SU-DHL-6 (cell line): Measurements from ENCODE around the gene CNOT8.

ENCODE experiments used
- H2AFZ ChIP-seq: fragments of 200-600 bp; sonication (generic); 2 replicates; pipeline ENCODE4 v1.6.1; 2014; ENCODE audit warnings: low read depth, mild to moderate bottlenecking, moderate library complexity, mixed read lengths, antibody characterized with exemption, low read length; ENCODE audit not compliant: severe bottlenecking
- H3F3A ChIP-seq: fragments of 200-600 bp; shearing (Covaris generic); 2 replicates; pipeline ENCODE4 v1.6.0; 2016; ENCODE audit warnings: antibody characterized with exemption, mild to moderate bottlenecking; ENCODE audit not compliant: insufficient read depth
- H3K27ac ChIP-seq: fragments of 200-600 bp; sonication (generic); 2 replicates; pipeline ENCODE4 v1.5.1; 2016; ENCODE audit warnings: low read depth, mild to moderate bottlenecking, low read length, moderate library complexity, mixed read lengths
- H3K27me3 ChIP-seq: fragments of 200-600 bp; sonication (generic), shearing (Covaris generic); 2 replicates; pipeline ENCODE4 v1.6.0; 2014; ENCODE audit warnings: mild to moderate bottlenecking, low read length
- H3K36me3 ChIP-seq: fragments of 200-600 bp; sonication (generic); 2 replicates; pipeline ENCODE4 v1.6.1; 2014; ENCODE audit warnings: mild to moderate bottlenecking, low read length, mixed read lengths
- H3K4me2 ChIP-seq: fragments of 300-600, 200-600 bp; shearing (Covaris generic), sonication (generic); 2 replicates; pipeline ENCODE4 v1.6.0; 2014; ENCODE audit warnings: low read length, low read depth, mild to moderate bottlenecking; ENCODE audit not compliant: poor library complexity, severe bottlenecking
- H3K4me3 ChIP-seq: fragments of 200-600 bp; sonication (generic); 2 replicates; pipeline ENCODE4 v1.5.1; 2014; ENCODE audit warnings: antibody characterized with exemption, low read length, mild to moderate bottlenecking, mixed read lengths; ENCODE audit not compliant: insufficient read depth, poor library complexity, severe bottlenecking
- H3K79me2 ChIP-seq: fragments of 200-600 bp; sonication (generic); 2 replicates; pipeline ENCODE4 v1.6.1; 2014; ENCODE audit warnings: mild to moderate bottlenecking, low read length, moderate library complexity; ENCODE audit not compliant: insufficient read depth
- H3K9ac ChIP-seq: fragments of 200-600 bp; sonication (generic); 2 replicates; pipeline ENCODE4 v1.7.0; 2014; ENCODE audit warnings: mild to moderate bottlenecking, low read length
- H3K9me2 ChIP-seq: fragments of 200-600 bp; sonication (generic); replicated peaks from 2 replicates; pipeline ENCODE4 v1.6.1; 2014; ENCODE audit warnings: low read length; ENCODE audit not compliant: insufficient read depth
- H3K9me3 ChIP-seq: fragments of 200-600 bp; sonication (generic); 2 replicates; pipeline ENCODE4 v1.6.1; 2014; ENCODE audit warnings: low read length, mixed read lengths; ENCODE audit not compliant: insufficient read depth
- H4K20me1 ChIP-seq: fragments of 200-600 bp; sonication (generic); 2 replicates; pipeline ENCODE4 v1.6.1; 2014; ENCODE audit warnings: low read depth, mild to moderate bottlenecking, antibody characterized with exemption, low read length, moderate library complexity, mixed read lengths
- EZH2phosphoT487 ChIP-seq: fragments of 200-600 bp; sonication (generic), shearing (Covaris generic); conservative IDR thresholded peaks from 2 replicates; pipeline ENCODE4 v1.6.1; 2018; ENCODE audit warnings: mild to moderate bottlenecking, antibody characterized with exemption, low read length, moderate library complexity, mixed read lengths
- TF ChIP-seq, protein P1 (sequence below): fragments of 200-600 bp; sonication (generic); IDR thresholded peaks from one replicate; pipeline ENCODE4 v1.5.1; 2017; ENCODE audit warnings: antibody characterized with exemption, mild to moderate bottlenecking, low read length, moderate library complexity; ENCODE audit not compliant: insufficient read depth, poor library complexity, severe bottlenecking

Gene CNOT8

DNA sequence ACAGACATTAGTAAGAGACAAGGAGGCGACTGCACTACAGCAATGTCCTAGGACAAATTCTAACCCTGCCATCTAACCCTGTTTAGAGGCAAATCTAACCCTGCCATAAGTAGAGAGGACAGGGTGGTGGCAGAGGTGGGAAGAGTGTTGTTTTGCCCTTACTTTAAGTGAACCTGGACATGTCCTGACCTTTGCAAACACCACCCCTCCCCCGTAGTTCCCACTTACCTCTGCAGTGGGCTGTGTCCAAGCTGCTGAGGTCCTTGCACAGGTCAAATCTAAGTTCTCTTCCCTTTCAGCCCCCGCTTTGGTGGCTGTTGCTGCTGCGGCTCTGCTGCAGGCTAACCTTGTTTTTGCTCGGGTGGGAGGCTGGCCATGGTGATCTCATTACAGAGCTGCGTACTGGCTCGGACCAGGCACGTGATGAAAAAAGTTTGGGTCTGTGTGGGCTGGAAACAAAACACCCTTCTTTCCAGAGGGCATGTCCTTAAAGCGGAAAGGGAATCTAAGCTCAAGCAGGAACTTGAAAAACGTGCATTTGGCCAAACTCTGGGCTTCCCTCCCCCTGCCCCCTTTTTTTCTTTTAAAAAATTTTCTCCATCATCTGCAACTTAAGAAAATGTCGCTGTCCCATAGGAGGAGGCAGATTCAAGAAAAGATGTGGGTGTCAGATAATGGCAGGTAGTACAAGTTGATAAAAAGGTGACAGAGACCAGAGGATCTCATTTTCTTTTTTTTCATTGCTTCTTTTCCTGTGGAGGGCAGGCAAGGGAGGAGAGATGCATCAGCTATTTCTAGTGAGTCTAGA is 8.0 kb upstream of the CNOT8 start, which contains the start of gene FAXDC2:
TSS of gene FAXDC2 (minus strand) at position 349 of the 808 bp plus-strand sequence. CDS start 12,425 bp downstream, outside the sequence.
- Histone ChIP-seq H4K20me1 (no peaks in the 10 kb centered on the region), H3K9me2 (no peaks in the 10 kb centered on the region), H3K4me3 (no peak within 1 kb of the TSS), H2AFZ (no peak within 1 kb of the TSS), H3K9ac (no peak within 1 kb of the TSS), H3F3A (no peaks in the 10 kb centered on the region), H3K27ac (no peak within 1 kb of the TSS), H3K36me3 (no peaks in the 10 kb centered on the region), H3K79me2 (no peaks in the 10 kb centered on the region), H3K27me3 (no peaks in the 10 kb centered on the region), H3K4me2 (no peak within 1 kb of the TSS), H3K9me3 (no peaks in the 10 kb centered on the region)
- TF ChIP-seq, protein P1, sequence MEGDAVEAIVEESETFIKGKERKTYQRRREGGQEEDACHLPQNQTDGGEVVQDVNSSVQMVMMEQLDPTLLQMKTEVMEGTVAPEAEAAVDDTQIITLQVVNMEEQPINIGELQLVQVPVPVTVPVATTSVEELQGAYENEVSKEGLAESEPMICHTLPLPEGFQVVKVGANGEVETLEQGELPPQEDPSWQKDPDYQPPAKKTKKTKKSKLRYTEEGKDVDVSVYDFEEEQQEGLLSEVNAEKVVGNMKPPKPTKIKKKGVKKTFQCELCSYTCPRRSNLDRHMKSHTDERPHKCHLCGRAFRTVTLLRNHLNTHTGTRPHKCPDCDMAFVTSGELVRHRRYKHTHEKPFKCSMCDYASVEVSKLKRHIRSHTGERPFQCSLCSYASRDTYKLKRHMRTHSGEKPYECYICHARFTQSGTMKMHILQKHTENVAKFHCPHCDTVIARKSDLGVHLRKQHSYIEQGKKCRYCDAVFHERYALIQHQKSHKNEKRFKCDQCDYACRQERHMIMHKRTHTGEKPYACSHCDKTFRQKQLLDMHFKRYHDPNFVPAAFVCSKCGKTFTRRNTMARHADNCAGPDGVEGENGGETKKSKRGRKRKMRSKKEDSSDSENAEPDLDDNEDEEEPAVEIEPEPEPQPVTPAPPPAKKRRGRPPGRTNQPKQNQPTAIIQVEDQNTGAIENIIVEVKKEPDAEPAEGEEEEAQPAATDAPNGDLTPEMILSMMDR: no peak
- no peak for TF ChIP-seq EZH2phosphoT487

DNA sequence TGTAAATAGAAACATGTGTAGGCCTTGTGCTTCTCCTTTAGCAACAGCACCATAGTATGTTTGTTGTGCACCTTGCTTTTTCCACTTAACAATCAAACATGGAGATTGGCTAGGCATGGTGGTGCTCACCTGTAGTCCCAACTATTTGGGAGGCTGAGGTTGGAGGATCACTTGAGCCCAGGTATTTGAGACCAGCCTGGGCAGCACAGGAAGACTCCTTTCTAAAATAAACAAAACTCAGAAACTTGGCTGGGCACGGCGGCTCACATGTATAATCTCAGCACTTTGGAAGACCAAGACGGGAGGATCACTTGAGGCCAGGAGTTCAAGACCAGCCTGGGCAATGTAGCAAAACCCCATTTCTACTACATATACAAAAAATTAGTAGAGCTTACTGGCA is 7.1 kb upstream of the CNOT8 start:
- no peaks in the 10 kb centered on the region for H4K20me1 ChIP-seq
- no peaks in the 10 kb centered on the region for H3F3A ChIP-seq
- no peak overlapping the region for H3K4me3 ChIP-seq
- no peak for TF ChIP-seq EZH2phosphoT487
- TF ChIP-seq, protein P1: no peak
- no peak overlapping the region for H3K4me2 ChIP-seq
- no peaks in the 10 kb centered on the region for H3K27me3 ChIP-seq
- H3K36me3 ChIP-seq: no peaks in the 10 kb centered on the region
- H3K9me3 ChIP-seq: no peaks in the 10 kb centered on the region
- no peaks in the 10 kb centered on the region for H3K79me2 ChIP-seq
- no peak overlapping the region for H2AFZ ChIP-seq
- H3K27ac ChIP-seq: no peak overlapping the region
- H3K9me2 ChIP-seq: no peaks in the 10 kb centered on the region
- no peak overlapping the region for H3K9ac ChIP-seq

DNA sequence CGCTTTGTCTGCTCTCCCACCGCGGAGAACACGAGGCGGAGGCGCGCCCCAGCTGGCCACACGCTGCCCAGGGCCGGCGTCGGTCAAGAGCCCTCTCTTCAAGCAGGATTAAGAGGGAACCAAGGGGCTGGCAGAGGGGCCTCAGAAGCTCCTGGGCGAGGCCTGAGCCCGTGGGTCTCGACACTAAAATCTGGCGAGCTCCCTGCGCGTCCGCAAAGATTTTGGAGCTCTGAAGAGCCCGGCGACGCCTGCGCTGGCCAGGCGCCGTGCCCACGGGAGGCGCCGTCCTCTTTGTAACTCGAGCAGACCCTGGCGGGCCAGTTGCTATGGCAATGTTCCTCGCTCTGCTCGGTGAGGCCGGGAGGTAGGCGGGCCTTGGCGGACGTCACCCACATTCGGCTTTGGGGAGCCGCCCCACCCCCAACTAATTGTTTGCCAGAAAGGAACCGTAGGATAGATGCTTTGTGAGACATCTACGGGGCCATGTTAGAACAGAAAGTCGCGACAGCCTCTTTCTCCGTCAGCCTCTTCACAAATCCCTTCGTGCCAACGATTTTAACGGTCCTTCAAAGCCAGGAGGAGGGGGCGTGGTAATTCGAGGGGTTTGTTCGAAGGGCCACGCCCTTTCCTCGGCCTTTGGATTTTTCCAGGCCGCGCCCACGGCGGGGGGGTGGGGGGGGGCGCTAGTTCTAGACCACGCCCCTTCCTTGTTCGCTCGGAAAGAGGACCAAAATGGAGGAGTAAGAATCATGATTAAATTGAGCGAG is 714 bp upstream of the CNOT8 start:
- no peaks in the 10 kb centered on the region for H3K27me3 ChIP-seq
- no peaks in the 10 kb centered on the region for H3K9me3 ChIP-seq
- peaks cover 15% of the 10 kb centered on the region for H4K20me1 ChIP-seq
- H2AFZ ChIP-seq: peak overlapping the region; percentile 87
- peak overlapping the region; percentile 84 for H3K4me2 ChIP-seq
- peaks cover 10% of the 10 kb centered on the region; the same call in 1 of the 2 replicates for H3F3A ChIP-seq
- H3K9me2 ChIP-seq: no peaks in the 10 kb centered on the region
- H3K4me3 ChIP-seq: peak overlapping the region; percentile 99
- H3K27ac ChIP-seq: peak overlapping the region; percentile 87
- TF ChIP-seq EZH2phosphoT487: no peak
- TF ChIP-seq, protein P1: no peak
- no peaks in the 10 kb centered on the region for H3K36me3 ChIP-seq
- peak overlapping the region; percentile 74 for H3K9ac ChIP-seq
- peaks cover 42% of the 10 kb centered on the region for H3K79me2 ChIP-seq
